Effector memory CD4-positive, alpha-beta T cell (primary cell): ENCODE results near the gene APLP2.
A peak's percentile ranks its signal among the peaks of the same experiment; 100 is the strongest.

Experiments used
- DNase-seq, 3 donors: peaks; one replicate each; pipeline ENCODE4 v3.0.0-alpha.2; 2020
- H3K27ac ChIP-seq: 2 replicates; pipeline ENCODE4 v1.7.0; 2013; ENCODE audit warnings: mild to moderate bottlenecking, low read length, moderate library complexity; ENCODE audit not compliant: insufficient read depth, poor library complexity, severe bottlenecking
- H3K27me3 ChIP-seq: replicated peaks from 2 replicates; pipeline ENCODE4 v1.7.0; 2013; ENCODE audit warnings: mild to moderate bottlenecking, low read length; ENCODE audit not compliant: insufficient read depth, control insufficient read depth, poor library complexity, severe bottlenecking
- H3K36me3 ChIP-seq: 2 replicates; pipeline ENCODE4 v1.7.0; 2013; ENCODE audit warnings: mild to moderate bottlenecking, low read length, moderate library complexity; ENCODE audit not compliant: control insufficient read depth, insufficient read depth
- H3K4me1 ChIP-seq: 2 replicates; pipeline ENCODE4 v1.7.0; 2013; ENCODE audit warnings: low read length, mild to moderate bottlenecking; ENCODE audit not compliant: control insufficient read depth, insufficient read depth, poor library complexity, severe bottlenecking
- H3K4me3 ChIP-seq: 2 replicates; pipeline ENCODE4 v1.7.0; 2013; ENCODE audit warnings: low read length, low read depth, mild to moderate bottlenecking; ENCODE audit not compliant: insufficient read depth, poor library complexity, severe bottlenecking
- H3K9me3 ChIP-seq: 2 replicates; pipeline ENCODE4 v1.7.0; 2013; ENCODE audit warnings: mild to moderate bottlenecking, low read length, moderate library complexity; ENCODE audit not compliant: control insufficient read depth

The APLP2 gene

GRCh38 chr11:130110339-130111108, 40.8 kb downstream of the APLP2 start:
- Histone ChIP-seq H3K36me3 (peaks cover 4% of the 10 kb centered on the region), H3K27me3 (no peaks in the 10 kb centered on the region), H3K4me3 (no peak overlapping the region), H3K9me3 (no peaks in the 10 kb centered on the region), H3K4me1 (no peaks in the 10 kb centered on the region), H3K27ac (no peak overlapping the region)
- DNase-seq, result no peak

DNA sequence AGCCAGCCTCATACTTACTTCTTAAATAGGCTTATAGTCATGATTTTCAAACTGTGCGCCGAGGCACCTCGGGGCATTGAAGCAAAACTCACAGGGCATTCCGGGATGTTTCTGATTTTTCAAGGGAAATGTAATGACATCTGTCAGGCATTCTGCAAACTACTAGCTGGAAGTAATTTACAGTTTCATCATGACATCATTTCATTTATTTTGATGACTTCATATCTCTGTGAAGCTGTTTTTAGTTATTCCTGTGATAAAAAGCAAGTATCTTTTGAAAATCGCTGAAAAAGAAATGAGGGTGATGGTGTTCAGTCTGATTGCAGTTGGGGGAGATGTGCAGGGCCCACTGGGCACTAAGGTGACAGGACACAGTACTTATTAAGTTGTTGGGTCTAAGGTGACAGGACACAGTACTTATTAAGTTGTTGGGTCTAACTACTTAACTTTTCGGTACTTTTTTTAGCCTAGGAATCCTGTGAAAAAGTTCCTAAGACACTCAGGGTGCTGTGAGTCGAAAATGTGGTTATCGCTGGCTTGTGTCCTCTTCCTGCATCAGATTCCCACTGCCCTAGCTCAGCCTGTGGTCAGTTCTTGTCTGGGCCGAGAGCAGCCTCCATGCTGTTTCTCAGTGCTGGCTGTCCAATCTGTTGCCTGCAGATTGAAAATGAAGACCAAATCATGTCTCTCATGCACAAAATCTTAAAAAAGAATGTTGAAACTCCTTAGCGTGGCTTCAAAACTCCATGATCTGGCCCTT, 42.6 kb downstream of the APLP2 start:
- no peak overlapping the region for H3K4me3 ChIP-seq
- no peak for DNase-seq
- H3K36me3 ChIP-seq, result peaks cover 4% of the 10 kb centered on the region
- no peak overlapping the region for H3K27ac ChIP-seq
- no peaks in the 10 kb centered on the region for H3K9me3 ChIP-seq
- no peaks in the 10 kb centered on the region for H3K27me3 ChIP-seq
- no peaks in the 10 kb centered on the region for H3K4me1 ChIP-seq

DNA sequence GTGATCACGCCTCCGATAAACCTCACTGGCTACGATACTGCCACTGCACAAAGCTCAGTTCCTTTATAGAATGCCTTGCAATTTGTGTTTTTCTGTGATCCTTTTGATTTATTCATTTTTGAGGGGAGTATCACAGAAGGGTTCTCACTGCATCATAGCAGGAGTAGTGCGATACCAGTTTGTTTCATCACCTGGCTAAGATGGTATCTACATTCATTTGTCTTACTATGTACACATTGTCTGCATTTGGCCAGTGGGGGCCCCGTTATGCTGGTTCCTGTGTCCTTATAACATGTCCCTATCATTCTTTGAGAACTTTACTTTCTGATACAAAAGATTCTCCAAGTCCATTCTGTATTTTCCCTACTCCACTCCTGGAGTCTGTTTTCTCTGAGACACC, 44.6 kb downstream of the APLP2 start:
- no peak for DNase-seq
- H3K4me3 ChIP-seq, result no peak overlapping the region
- no peak overlapping the region for H3K27ac ChIP-seq
- peaks cover 13% of the 10 kb centered on the region for H3K4me1 ChIP-seq
- H3K27me3 ChIP-seq, result no peaks in the 10 kb centered on the region
- no peaks in the 10 kb centered on the region for H3K9me3 ChIP-seq
- peaks cover 4% of the 10 kb centered on the region for H3K36me3 ChIP-seq

DNA sequence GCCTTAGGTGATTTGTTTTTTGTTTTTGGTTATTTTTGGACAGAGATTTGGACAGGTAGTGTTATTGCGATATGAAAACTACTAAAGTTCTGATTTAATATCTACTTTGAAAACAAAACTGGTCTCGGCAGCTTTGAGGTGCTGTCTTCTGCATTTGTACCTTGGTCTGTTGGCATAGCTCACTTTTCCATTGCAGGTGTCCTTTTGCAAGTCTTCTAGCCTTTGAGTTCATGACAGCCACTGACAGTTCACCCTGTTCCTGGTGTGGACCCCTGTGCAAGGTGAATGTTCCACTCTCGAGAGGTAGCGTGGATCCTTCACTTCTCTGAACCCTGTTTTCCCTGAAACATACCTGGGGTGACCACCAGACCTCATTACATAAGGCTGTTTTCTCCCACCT, 45.0 kb downstream of the APLP2 start:
- no peak for DNase-seq
- H3K36me3 ChIP-seq, result peaks cover 4% of the 10 kb centered on the region
- H3K4me1 ChIP-seq, result peaks cover 14% of the 10 kb centered on the region
- no peaks in the 10 kb centered on the region for H3K9me3 ChIP-seq
- no peak overlapping the region for H3K4me3 ChIP-seq
- H3K27me3 ChIP-seq, result no peaks in the 10 kb centered on the region
- H3K27ac ChIP-seq, result no peak overlapping the region

DNA sequence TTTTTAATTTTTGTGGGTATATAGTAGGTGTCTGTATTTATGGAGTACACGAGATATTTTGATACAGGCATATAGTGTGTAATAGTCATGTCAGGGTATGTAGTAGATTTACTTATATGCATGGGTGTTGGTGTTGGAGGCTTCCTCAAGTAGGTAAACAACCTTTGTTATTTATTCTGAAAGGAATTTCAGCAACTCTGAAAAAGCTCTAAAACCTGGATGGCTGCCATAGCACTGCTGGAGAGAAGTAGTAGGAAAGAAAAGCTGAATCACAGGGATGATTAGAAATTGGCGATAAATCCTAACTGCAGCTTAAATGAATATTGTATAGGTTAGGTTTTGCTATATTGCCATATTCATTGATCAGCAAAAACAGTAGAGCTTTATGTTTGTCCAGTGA, 45.5 kb downstream of the APLP2 start:
- Histone ChIP-seq H3K27me3 (no peaks in the 10 kb centered on the region), H3K4me3 (no peak overlapping the region), H3K36me3 (peaks cover 4% of the 10 kb centered on the region), H3K4me1 (peaks cover 14% of the 10 kb centered on the region), H3K27ac (no peak overlapping the region), H3K9me3 (no peaks in the 10 kb centered on the region)
- DNase-seq, result no peak

- Histone ChIP-seq H3K27ac (no peak overlapping the region), H3K36me3 (peaks cover 10% of the 10 kb centered on the region), H3K4me3 (no peak overlapping the region), H3K27me3 (no peaks in the 10 kb centered on the region), H3K4me1 (peaks cover 14% of the 10 kb centered on the region), H3K9me3 (no peaks in the 10 kb centered on the region)
- DNase-seq, result no peak
These were observed 48.5 kb downstream of the APLP2 start for GRCh38 chr11:130118165-130118564.

DNA sequence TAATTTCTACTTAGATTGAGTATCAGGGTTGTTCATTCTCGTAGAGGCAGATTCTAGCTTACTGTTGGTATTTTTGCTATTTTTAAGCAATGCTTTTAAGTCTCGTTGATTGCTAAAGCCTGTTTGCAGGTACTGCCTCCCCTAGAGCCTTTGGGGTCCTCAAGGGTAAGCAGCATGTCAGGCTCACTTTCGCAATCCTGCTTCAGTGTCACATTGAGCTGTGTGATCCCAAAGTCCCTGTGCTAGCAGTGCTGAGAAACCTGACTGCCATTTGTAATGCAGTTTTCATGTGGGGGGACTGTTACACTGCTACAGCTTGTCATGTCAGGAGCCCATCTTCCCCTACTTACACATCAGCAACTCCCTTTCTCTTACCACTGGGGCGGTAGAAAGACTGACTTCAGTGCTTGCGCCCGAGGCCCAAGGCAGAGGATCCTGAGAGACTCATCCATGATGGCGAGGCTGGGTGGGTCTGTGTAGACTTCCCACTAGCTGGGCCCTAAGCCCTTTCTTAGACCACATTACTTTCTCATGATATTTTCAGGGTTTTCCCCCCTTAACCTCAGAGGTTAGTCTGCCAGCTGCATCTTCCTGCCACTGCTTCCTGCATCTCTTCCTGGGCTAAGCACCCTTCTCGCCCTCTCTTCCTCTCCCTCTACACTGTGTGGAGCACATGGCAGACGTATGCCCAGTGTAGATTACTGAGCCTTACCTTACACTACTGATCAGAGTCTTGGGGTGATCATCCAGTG, 49.1 kb downstream of the APLP2 start:
- H3K36me3 ChIP-seq, result peaks cover 14% of the 10 kb centered on the region
- DNase-seq, result peak in 1 of 3 donors; percentile 5
- H3K9me3 ChIP-seq, result no peaks in the 10 kb centered on the region
- H3K4me1 ChIP-seq, result peaks cover 14% of the 10 kb centered on the region
- no peak overlapping the region for H3K4me3 ChIP-seq
- no peak overlapping the region for H3K27ac ChIP-seq
- no peaks in the 10 kb centered on the region for H3K27me3 ChIP-seq

- H3K27me3 ChIP-seq, result no peaks in the 10 kb centered on the region
- peaks cover 14% of the 10 kb centered on the region for H3K36me3 ChIP-seq
- H3K27ac ChIP-seq, result no peak overlapping the region
- no peak for DNase-seq
- H3K4me1 ChIP-seq, result peaks cover 14% of the 10 kb centered on the region
- no peak overlapping the region for H3K4me3 ChIP-seq
- H3K9me3 ChIP-seq, result no peaks in the 10 kb centered on the region
These were observed 50.4 kb downstream of the APLP2 start for GRCh38 chr11:130120045-130120444.

GRCh38 chr11:130121445-130121978, 51.8 kb downstream of the APLP2 start:
- H3K36me3 ChIP-seq, result peaks cover 14% of the 10 kb centered on the region
- DNase-seq, result no peak
- H3K27ac ChIP-seq, result no peak overlapping the region

More at GRCh38 chr11:130121445-130121978, 51.8 kb downstream of the APLP2 start:
- H3K9me3 ChIP-seq, result no peaks in the 10 kb centered on the region
- H3K4me1 ChIP-seq, result peaks cover 14% of the 10 kb centered on the region
- H3K27me3 ChIP-seq, result no peaks in the 10 kb centered on the region
- H3K4me3 ChIP-seq, result no peak overlapping the region
